Central memory CD4-positive, alpha-beta T cell (primary cell): Measurements from ENCODE around the gene APOBEC3B.
A peak's percentile ranks its signal among the peaks of the same experiment; 100 is the strongest.
"Not testable (repeated sequence)": the region's sequence is repeated elsewhere in the genome, so short reads cannot be mapped to it uniquely, and the experiment has no call there.

Source experiments
- DNase-seq: peaks from one replicate; pipeline ENCODE4 v3.0.0; 2022

APOBEC3B gene

DNA sequence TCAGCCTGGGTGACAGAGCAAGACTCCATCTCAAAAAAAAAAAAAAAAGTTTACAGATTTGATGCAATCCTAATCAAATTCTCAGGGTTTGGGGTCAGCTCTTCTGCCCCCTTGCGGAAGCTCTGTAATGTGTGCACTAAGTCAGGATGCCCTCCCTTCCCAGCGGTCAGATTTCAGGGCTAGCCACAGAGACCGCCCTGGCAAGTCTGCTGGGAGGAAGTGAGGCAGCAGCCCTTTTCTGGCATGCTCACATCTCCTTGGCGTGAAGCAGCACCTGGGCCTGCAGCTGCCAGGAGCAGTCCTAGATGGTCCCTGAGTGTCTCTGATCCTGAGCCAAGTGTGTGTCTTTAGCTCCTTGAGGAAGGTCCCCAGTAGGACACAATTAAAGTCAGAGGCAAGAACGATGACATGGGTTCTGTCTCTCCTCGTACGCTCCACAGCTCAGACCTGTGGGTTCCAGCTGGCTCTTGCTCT lies 21.1 kb downstream of the APOBEC3B start:
- peak; percentile 69 for DNase-seq

DNA sequence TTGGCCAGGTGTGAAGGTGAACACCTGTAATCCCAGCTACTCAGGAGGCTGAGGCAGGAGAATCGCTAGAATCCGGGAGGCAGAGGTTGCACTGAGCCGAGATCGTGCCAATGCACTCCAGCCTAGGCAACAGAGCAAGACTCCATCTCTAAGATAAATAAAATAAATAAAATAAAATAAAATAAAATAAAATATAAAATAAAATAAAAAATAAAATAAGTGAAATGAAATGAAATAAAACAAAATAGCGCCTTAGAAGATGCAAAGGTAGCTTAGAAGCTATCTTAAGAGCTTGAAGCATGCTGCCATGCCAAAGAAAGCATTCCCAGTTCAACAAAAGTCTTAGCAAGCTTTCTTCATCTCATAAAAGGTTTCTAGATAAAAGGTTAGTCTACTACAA lies 25.0 kb downstream of the APOBEC3B start:
- DNase-seq, result no peak

DNA sequence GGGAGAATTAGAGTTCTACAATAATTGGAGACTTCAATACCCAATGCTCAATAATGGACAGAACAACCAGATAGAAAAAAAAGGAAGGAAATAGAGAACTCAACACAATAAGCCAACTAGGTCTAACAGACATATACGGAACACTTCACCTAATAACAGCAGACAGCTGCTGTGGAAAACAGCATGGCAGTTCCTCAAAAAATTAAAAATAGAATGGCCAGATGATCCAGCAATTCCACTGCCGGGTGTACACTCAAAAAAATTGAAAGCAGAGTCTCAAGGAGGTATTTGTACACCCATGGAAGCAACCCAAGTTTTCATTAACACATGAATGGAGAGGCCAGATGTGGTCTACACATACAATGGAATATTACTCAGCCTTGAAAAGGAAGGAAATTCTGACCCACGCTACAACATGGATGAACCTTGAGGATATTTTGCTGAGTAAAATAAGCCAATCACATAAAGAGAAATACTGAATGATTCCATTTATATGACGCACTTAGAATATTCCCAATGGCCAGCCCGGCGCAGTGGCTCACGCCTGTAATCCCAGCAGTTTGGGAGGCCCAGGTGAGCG lies 26.2 kb downstream of the APOBEC3B start:
- not testable (repeated sequence) for DNase-seq

DNA sequence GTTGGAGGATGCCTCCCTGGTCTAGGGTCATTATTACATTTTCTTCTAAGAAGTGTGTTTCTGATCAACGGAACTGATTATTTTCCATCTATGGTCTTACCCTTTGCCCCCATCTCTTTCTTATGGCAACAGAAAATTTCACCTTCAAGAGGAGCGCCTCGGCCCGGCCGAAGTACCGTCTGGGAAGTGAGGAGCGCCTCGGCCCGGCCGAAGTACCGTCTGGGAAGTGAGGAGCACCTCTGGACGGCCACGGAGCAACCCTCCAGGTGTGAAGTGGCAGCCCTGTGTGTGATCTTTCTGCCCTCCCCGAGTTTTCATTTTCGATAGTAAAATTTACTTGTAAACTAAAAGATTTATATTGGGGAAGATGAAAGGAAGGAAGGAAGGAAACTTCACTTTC lies 28.8 kb downstream of the APOBEC3B start:
- DNase-seq, result no peak

DNA sequence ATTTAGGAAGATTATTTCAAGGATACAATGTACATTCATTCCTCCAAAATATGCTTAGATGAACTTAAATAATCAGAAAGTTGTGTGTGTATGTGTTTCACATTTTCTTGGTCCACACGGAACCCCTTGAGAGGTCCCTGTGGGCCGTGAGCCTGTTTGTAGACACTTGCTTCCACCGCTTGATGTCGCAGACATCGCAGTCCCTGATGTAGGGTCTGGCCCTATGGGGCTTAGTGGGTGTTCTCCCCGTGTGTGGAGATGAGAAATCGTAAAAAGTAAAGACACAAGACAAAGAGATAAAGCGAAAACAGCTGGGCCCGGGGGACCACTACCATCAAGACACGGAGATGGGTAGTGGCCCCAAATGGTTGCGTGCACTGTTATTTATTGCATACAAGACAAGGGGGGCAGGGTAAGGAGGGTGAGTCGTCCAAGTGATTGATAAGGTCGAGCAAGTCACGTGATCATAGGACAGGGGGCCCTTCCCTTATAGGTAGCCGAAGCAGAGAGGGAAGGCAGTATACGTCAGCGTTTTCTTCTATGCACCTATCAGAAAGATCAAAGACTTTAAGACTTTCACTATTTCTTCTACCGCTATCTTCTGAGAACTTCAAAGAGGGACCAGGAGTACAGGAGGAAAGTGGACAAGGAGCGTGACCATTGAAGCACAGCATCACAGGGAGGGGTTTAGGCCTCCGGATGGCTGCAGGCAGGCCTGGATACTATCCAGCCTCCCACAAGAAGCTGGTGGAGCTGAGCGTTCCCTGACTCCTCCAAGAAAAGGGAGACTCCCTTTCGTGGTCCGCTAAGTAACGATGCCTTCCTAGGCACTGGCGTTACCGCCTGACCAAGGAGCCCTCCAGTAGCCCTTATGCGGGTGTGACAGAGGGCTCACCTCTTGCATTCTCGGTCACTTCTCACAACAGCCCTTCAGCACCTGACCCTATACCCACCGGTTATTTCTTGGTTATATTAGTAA lies 30.7 kb downstream of the APOBEC3B start:
- DNase-seq, result no peak

DNA sequence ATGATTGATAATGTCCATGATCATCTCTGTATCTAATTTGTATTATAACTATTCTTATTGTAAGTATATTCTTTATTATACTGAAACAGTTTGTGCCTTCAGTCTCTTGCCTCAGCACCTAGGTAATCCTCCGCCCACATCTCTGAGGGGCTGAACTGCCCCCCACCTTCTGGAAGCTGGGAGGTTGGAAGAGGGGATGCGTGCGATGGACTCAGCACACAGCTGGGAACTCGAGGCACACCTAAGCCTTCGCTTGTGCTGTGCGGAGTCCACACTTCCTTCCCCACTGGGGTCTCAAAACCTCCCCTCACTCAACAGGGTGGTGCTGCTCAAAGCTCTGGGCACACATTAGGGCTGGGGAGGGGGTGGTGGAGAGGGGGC lies 31.4 kb downstream of the APOBEC3B start:
- not testable (repeated sequence) for DNase-seq

DNA sequence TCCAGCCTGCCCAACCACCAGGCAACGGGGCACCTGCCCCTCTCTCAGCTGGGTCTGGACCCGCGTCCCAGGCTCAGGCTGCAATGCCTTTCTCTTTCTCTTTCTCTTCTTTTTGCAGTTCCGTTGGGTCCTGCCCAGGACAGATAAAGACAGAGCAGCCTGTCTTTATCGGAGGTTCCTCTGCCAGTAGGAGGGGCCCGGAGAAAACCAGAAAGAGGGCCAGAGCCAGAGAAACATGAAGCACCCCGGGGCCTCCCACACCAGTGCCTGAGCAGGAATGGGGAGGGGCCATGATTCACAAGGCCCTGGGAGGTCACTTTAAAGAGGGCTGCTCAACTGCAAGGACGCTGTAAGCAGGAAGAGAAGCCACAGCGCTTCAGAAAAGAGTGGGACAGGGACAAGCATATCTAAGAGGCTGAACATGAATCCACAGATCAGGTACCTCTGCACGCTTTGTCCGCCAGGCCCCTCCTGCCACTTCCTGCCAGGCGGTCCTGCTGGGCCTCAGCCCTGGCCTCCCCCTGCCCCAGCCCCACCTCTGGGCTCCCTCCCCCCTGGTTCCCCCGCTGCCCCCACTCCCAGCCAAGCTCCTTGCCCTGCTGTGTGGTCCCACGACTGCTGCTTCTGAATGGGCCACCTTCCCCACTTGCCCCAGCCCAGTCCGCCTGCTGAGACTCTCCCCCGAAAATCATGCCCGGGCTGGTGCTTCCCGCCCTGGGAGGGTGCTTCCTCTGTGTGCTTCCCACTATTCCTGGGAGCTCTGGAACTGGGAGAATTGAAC lies 32.0 kb downstream of the APOBEC3B start, which contains the start of gene APOBEC3C:
Gene APOBEC3C (plus strand): TSS at position 316 of the 781 bp plus-strand sequence. CDS start 106 bp downstream, at position 422.
- peak; percentile 69 for DNase-seq

DNA sequence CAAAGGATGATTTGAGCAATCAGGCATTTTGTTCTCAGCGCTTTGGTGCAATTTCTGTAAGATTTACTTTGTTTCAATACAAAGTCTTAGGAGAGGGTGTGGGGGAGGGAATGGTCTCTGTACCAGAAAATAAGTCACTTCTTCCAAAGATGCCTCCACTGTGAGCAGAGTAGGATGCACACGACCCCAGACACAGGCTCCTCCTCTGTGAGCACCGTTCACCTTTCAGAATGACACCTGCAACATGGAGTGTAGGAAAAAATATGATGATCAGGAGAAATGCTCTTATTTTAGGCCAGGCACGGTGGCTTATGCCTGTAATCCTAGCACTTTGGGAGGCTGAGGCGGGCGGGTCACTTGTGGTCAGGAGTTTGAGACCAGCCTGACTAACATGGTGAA lies 32.6 kb downstream of the APOBEC3B start:
- DNase-seq, result not testable (repeated sequence)

DNA sequence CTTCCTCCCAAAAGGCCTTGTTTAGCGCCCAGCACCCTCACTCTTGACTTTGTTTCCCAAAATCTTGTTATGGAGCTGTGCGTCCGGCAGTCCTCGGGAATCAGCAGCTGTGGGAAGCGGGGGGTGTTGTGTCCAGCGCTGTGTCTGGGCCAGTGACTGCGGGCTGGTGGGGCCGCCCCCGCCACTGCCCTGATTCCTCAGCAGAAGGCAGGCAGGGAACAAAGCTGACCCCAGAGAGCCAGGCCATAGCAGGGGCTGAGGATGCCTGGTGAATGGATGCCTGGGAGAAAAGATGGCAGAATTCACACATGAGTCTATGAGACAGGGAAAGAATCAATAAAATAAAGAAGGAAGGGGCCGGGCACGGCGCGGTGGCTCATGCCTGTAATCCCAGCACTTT lies 34.4 kb downstream of the APOBEC3B start:
- no peak for DNase-seq

DNA sequence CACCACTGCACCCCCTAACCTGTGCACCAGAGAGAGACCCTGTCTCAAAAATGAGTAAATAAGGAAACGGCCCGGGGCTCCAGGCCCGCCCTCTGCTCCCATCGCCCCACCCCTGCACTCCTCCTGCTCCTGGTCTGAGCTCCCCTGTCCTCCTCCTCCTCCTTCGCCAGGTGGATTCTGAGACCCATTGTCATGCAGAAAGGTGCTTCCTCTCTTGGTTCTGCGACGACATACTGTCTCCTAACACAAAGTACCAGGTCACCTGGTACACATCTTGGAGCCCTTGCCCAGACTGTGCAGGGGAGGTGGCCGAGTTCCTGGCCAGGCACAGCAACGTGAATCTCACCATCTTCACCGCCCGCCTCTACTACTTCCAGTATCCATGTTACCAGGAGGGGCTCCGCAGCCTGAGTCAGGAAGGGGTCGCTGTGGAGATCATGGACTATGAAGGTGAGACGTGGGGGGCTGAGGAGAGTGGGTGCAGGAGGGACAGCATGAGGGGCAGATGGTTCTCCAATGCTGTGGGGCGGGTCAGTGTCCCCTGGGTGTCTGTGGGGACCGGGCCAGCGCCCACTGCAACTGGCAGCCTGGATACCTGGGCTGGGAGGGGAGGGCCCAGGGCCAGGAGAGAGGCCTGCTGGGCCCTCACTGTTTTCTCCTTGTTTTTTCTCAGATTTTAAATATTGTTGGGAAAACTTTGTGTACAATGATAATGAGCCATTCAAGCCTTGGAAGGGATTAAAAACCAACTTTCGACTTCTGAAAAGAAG lies 35.6 kb downstream of the APOBEC3B start:
- no peak for DNase-seq

DNA sequence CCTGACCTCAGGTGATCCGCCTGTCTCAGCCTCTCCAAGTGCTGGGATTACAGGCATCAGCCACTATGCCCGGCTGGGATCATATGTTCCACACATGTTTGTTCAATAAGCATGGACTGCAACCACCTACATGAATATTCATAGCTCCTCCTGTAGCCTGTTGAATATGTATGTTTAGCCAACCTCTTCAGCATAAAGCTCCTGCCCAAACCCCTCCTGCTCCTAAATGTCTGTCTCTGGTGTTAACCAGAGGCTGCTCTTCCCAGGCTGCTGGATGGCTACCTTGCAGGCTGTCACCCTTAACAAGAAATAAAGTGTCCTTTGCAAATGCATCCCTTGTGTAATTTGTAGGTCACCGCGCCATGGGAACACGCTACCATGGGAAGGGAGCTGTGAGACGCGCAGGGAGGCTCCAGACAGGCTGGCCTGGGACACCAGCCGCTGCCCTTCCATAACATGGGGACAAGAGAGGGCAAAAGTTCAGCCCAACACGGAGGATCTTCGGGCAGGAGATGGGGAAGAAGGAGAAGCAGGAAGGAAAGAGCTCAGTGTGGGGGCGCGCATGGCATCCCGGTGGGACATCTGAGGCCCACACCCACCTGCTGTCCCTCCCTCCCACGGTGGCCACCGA lies 38.0 kb downstream of the APOBEC3B start:
- not testable (repeated sequence) for DNase-seq

DNA sequence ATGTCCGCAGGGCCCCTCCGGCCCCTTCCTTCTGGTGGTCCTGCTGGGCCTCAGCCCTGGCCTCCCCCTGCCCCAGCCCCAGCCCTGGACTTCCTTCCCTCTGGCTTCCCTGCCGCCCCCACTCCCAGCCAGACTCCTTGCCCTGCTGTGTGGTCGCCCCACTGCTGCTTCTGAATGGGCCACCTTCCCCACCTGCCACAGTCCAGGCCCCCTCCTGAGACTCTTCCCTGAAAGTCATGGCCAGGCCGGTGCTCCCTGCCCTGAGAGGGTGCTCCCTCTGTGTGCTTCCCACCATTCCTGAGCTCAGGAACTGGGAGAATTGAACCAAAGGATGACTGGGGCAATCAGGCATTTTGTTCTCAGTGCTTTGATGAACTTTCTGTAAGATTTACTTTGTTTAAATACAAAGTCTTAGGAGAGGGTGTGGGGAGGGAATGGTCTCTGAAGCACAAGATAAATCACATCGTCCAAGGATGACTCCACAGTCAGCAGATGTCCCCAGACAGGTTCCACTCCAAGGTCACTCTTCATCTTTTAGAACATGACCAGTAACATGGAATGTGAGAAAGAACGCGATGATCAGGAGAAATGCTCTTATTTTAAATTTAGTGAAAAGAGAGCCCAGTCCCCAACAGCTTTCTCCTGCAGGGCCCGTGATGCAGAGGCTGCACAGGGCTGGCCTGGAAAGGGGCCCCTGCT lies 39.6 kb downstream of the APOBEC3B start:
- no peak for DNase-seq

DNA sequence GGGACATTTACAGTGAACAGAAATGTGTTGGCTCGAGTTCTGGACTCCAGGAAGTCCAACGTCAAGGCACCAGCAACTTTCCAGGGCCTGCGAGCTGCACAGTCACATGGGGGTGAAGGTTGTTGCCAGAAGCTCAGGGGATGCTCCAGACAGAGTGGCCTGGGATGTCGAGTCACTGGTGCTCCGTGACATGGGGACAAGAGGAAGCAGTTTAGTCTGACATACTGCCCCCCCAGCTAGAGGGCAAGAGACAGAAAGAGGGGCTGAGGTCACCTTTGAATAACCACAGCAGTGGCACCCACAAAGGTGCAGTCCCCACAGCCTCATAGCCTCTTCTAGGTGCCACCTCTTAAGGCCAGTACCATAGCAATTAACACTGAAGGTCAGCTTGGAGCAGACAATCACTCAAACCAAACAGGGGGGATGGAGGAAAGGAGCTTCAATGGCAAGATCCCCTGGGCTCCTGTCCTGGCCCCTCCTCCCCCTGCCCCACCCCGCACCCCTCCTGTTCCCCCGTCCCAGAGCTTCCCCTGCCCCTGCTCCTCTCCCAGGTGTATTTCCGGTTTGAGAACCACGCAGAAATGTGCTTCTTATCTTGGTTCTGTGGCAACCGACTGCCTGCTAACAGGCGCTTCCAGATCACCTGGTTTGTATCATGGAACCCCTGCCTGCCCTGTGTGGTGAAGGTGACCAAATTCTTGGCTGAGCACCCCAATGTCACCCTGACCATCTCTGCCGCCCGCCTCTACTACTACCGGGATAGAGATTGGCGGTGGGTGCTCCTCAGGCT lies 42.6 kb downstream of the APOBEC3B start:
- DNase-seq, result peak; percentile 40

DNA sequence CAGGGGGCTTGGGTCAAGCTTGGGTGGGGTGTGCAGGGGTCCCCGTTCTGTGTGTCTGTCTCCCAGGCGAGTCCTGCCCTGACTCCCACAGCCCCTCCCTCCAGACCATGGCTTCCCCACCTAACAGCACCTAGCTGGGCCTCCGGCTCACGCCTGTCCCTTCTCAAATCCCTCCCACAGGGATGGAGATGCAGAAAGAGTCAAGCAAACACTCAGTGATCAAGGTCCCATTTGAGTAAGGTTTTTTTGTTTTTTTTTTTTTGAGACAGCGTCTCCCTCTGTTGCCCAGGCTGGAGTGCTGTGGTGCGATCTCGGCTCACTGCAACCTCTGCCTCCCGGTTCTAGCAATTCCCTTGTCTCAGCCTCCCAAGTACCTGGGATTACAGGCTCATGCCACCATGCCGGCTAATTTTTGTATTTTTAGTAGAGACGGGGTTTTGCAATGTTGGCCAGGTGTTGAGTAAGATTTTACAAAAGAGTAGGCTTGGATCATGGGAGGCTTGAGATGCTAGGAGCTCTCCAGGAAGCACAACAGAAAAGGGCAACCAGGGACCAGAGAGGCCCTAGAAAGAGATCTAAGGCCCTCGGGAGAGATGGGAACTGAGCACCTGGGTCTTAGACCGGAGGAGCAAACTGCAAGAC lies 44.5 kb downstream of the APOBEC3B start:
- no peak for DNase-seq

DNA sequence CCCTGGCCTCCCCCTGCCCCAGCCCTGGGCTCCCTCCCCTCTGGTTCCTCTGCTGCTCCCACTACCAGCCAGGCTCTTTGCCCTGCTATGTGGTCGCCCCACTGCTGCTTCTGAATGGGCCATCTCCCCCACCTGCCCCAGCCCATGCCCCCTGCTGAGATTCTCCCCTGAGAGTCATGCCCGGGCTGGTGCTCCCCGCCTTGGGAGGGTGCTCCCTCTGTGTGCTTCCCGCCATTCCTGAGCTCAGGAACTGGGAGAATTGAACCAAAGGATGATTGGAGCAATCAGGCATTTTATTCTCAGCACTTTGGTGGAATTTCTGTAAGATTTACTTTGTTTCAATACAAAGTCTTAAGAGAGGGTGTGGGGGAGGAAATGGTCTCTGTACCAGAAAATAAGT lies 45.6 kb downstream of the APOBEC3B start:
- DNase-seq, result no peak

DNA sequence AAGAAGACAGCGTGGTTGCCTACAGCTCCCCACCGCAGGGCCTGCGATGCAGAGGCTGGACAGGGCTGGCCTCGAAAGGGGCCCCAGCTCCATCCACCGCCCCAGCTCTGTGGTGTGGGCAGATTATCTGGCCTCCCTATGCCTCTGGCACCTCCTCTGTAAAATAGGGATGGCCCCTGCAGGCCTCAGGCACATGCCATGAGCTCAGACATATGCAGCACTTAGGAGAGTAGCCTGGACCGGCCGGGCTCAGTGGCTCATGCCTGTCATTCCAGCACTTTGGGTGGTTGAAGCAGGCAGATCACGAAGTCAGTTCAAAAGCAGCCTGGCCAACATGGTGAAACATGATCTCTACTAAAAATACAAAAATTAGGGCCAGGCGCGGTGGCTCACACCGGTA lies 46.1 kb downstream of the APOBEC3B start:
- DNase-seq, result no peak

DNA sequence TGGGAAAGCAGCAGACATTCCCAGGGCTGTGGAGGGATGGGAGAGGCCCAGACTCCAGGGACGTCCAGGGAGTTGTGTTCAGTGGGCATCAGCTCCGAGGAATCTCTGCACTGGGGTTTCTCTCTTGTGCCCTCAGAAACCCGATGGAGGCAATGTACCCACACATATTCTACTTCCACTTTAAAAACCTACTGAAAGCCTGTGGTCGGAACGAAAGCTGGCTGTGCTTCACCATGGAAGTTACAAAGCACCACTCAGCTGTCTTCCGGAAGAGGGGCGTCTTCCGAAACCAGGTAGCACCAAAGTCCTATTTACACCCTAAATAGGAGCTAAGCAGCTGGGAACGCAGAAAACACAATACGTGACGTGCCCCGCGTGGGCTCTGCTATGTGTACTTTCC lies 47.1 kb downstream of the APOBEC3B start:
- no peak for DNase-seq

DNA sequence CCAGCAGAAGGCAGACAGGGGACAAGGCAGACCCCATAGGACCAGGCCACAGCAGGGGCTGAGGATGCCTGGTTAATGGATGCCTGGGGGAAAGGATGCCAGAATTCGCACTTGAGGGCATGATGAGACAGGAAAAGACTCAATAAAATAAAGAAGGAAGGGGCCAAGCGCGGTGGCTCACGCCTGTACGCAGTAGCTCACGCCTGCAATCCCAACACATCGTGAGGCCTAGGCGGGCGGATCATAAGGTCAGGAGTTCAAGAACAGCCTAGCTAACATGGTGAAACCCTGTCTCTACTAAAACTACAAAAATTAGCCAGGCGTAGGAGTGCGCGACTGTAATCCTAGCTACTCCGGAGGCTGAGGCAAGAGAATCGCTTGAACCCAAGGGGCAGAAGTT lies 48.6 kb downstream of the APOBEC3B start:
- no peak for DNase-seq

DNA sequence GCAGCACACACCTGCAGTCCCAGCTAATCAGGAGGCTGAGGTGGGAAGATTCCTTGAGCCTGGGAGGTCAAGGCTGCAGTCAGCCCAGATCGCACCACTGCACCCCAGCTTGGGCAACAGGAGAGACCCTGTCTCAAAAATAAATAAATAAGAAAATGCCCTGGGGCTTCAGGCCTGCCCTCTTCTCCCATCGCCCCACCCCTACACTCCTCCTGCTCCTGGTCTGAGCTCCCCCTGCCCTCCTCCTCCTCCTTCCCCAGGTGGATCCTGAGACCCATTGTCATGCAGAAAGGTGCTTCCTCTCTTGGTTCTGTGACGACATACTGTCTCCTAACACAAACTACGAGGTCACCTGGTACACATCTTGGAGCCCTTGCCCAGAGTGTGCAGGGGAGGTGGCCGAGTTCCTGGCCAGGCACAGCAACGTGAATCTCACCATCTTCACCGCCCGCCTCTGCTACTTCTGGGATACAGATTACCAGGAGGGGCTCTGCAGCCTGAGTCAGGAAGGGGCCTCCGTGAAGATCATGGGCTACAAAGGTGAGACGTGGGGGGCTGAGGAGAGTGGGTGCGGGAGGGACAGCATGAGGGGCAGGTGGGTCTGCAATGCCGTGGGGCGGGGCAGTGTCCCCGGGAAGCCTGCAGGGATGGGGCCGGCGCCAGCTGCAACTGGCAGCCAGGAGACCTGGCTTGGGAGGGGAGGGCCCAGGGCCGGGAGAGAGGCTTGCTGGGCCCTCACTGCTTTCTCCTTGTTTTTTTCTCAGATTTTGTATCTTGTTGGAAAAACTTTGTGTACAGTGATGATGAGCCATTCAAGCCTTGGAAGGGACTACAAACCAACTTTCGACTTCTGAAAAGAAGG lies 49.5 kb downstream of the APOBEC3B start:
- DNase-seq, result not testable (repeated sequence)
